Hepatocyte (in vitro differentiated cells): Measurements from ENCODE around the gene BCL2.

Source experiments
- EZH2 ChIP-seq: fragments of 200-600 bp; sonication (generic); IDR thresholded peaks from 2 replicates; pipeline ENCODE4 v1.6.1; 2016; ENCODE audit warnings: antibody characterized with exemption, mild to moderate bottlenecking, borderline replicate concordance
- EZH2phosphoT487 ChIP-seq: fragments of 200-600 bp; sonication (generic); IDR thresholded peaks from one replicate; pipeline ENCODE4 v1.6.1; 2018; ENCODE audit warnings: antibody characterized with exemption, mild to moderate bottlenecking, low read depth, moderate library complexity; ENCODE audit not compliant: unreplicated experiment, severe bottlenecking
- TF ChIP-seq, protein P1 (sequence below): fragments of 200-600 bp; sonication (generic); IDR thresholded peaks from 2 replicates; pipeline ENCODE4 v1.5.1; 2016; ENCODE audit warnings: antibody characterized with exemption, mild to moderate bottlenecking; ENCODE audit not compliant: poor library complexity

- TF ChIP-seq, protein P1, sequence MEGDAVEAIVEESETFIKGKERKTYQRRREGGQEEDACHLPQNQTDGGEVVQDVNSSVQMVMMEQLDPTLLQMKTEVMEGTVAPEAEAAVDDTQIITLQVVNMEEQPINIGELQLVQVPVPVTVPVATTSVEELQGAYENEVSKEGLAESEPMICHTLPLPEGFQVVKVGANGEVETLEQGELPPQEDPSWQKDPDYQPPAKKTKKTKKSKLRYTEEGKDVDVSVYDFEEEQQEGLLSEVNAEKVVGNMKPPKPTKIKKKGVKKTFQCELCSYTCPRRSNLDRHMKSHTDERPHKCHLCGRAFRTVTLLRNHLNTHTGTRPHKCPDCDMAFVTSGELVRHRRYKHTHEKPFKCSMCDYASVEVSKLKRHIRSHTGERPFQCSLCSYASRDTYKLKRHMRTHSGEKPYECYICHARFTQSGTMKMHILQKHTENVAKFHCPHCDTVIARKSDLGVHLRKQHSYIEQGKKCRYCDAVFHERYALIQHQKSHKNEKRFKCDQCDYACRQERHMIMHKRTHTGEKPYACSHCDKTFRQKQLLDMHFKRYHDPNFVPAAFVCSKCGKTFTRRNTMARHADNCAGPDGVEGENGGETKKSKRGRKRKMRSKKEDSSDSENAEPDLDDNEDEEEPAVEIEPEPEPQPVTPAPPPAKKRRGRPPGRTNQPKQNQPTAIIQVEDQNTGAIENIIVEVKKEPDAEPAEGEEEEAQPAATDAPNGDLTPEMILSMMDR: no peak
- TF ChIP-seq EZH2phosphoT487 (no peak), EZH2 (no peak)
These were observed 75.0 kb downstream of the BCL2 start for GRCh38 chr18:63244607-63245006.
